SK-N-SH (cell line): Measurements from ENCODE around the gene SYNJ1. TPM values are rescaled to one million over a fixed set of nuclear protein-coding genes. Genes with fewer than 3 reads are reported as not detected.

Experiments used
- CTCF ChIA-PET: fragments of 300-600, 350-600 bp; formaldehyde crosslinking; extraction: SDS; loops from one replicate; lab custom pipeline; 2021; lab: Yijun Ruan, JAX
- POLR2A ChIA-PET: fragments of 350-600 bp; sonication (Branson Sonifier 250); formaldehyde crosslinking; extraction: SDS; loops from one replicate; lab custom pipeline; 2020; ENCODE audit warnings: antibody characterized with exemption, inconsistent platforms; lab: Yijun Ruan, JAX
- DNase-seq: peaks from one replicate; pipeline ENCODE4 v3.0.0; 2012
- H2AFZ ChIP-seq: fragments of 200-600 bp; sonication (generic); 2 replicates; pipeline ENCODE4 v1.8.1; 2016; ENCODE audit warnings: antibody characterized with exemption, mild to moderate bottlenecking, low read depth
- H3F3A ChIP-seq: fragments of 200-600 bp; sonication (generic); replicated peaks from 2 replicates; pipeline ENCODE3; 2016; ENCODE audit warnings: antibody characterized with exemption, mild to moderate bottlenecking; ENCODE audit not compliant: insufficient read depth
- H3K27ac ChIP-seq, 2 experiments: fragments of 200-500 bp in 1 of 2; fragments of 200-600 bp in 1 of 2; sonication (Bioruptor generic) in 1 of 2; sonication (generic), shearing (Covaris generic) in 1 of 2; 2 replicates each; pipeline versions ENCODE4 v1.5.1 to v1.6.1; 2014 to 2016; ENCODE audit warnings: low read depth in 2 of 2, inconsistent platforms in 1 of 2, low read length in 1 of 2, mild to moderate bottlenecking in 1 of 2, mixed read lengths in 1 of 2
- H3K27me3 ChIP-seq: fragments of 200-600 bp; sonication (generic), shearing (Covaris generic); 2 replicates; pipeline ENCODE4 v1.6.1; 2016; ENCODE audit warnings: mixed run types; ENCODE audit not compliant: insufficient read depth
- H3K36me3 ChIP-seq, 2 experiments: fragments of 200-500 bp in 1 of 2; fragments of 200-600 bp in 1 of 2; sonication (Bioruptor generic) in 1 of 2; sonication (generic) in 1 of 2; replicated peaks in 1 of 2; 2 replicates each; pipeline versions ENCODE3 to v1.5.1; 2014 to 2016; ENCODE audit warnings: low read length in 1 of 2, mild to moderate bottlenecking in 1 of 2; ENCODE audit not compliant: insufficient read depth in 2 of 2, control insufficient read depth in 1 of 2
- H3K4me1 ChIP-seq, 2 experiments: fragments of 200-500 bp in 1 of 2; fragments of 200-600 bp in 1 of 2; sonication (Bioruptor generic) in 1 of 2; sonication (generic), shearing (Covaris generic) in 1 of 2; 2 replicates each; pipeline versions ENCODE4 v1.5.1 to v1.6.1; 2014 to 2016; ENCODE audit warnings: low read depth in 1 of 2, low read length in 1 of 2, mixed run types in 1 of 2; ENCODE audit not compliant: insufficient read depth in 2 of 2, control insufficient read depth in 1 of 2
- H3K4me2 ChIP-seq: fragments of 200-600 bp; sonication (generic), shearing (Covaris generic); 2 replicates; pipeline ENCODE4 v1.6.1; 2017; ENCODE audit warnings: mixed run types
- H3K4me3 ChIP-seq, 2 experiments: fragments of 200-500 bp in 1 of 2; fragments of 200-600 bp in 1 of 2; sonication (Bioruptor generic) in 1 of 2; sonication (generic), shearing (Covaris generic) in 1 of 2; 2 replicates each; pipeline versions ENCODE4 v1.5.1 to v1.8.1; 2014 to 2016; ENCODE audit warnings: low read depth in 2 of 2, inconsistent platforms in 1 of 2, low read length in 1 of 2, mild to moderate bottlenecking in 1 of 2, mixed read lengths in 1 of 2, moderate library complexity in 1 of 2
- H3K79me2 ChIP-seq: fragments of 200-600 bp; sonication (generic); 2 replicates; pipeline ENCODE4 v1.8.1; 2017; ENCODE audit warnings: mild to moderate bottlenecking; ENCODE audit not compliant: insufficient read depth
- H3K9ac ChIP-seq: fragments of 200-600 bp; sonication (generic); 2 replicates; pipeline ENCODE4 v1.6.1; 2017; ENCODE audit warnings: mixed run types
- H3K9me2 ChIP-seq: fragments of 200-600 bp; sonication (generic); 2 replicates; pipeline ENCODE4 v1.6.1; 2017; ENCODE audit warnings: mixed run types
- H3K9me3 ChIP-seq: fragments of 200-600 bp; sonication (generic); 2 replicates; pipeline ENCODE4 v1.6.1; 2017; ENCODE audit warnings: mixed run types, mild to moderate bottlenecking, moderate library complexity
- H4K20me1 ChIP-seq: fragments of 200-600 bp; sonication (generic); 2 replicates; pipeline ENCODE4 v1.6.1; 2017; ENCODE audit warnings: mild to moderate bottlenecking, mixed run types; ENCODE audit not compliant: insufficient read depth
- CHD2 ChIP-seq: fragments of 150-350 bp; IDR thresholded peaks from 2 replicates; pipeline ENCODE4 v1.6.1; 2018; ENCODE audit warnings: low read length; ENCODE audit not compliant: partially characterized antibody
- EP300 ChIP-seq, 2 experiments: IDR thresholded peaks; 2 replicates each; pipeline versions ENCODE4 v1.4.0 to v1.6.1; 2012; ENCODE audit warnings: borderline replicate concordance in 1 of 2, low read depth in 1 of 2, low read length in 1 of 2
- GATA2 ChIP-seq: sonication (generic); formaldehyde crosslinking; IDR thresholded peaks from 2 replicates; pipeline ENCODE4 v1.5.0; 2020; ENCODE audit warnings: mild to moderate bottlenecking, missing genetic modification reagents
- JUND ChIP-seq: IDR thresholded peaks from 2 replicates; pipeline ENCODE4 v1.4.0; 2012
- MEF2A ChIP-seq: IDR thresholded peaks from 2 replicates; pipeline ENCODE4 v1.4.0; 2012; ENCODE audit warnings: low read depth, borderline replicate concordance
- MXI1 ChIP-seq: IDR thresholded peaks from 2 replicates; pipeline ENCODE4 v1.6.1; 2012; ENCODE audit warnings: mild to moderate bottlenecking, low read depth, low read length, improper control_type of control experiment
- NFIC ChIP-seq: IDR thresholded peaks from 2 replicates; pipeline ENCODE4 v1.4.0; 2012; ENCODE audit warnings: borderline replicate concordance
- NRF1 ChIP-seq: IDR thresholded peaks from 2 replicates; pipeline ENCODE4 v1.6.1; 2012; ENCODE audit warnings: low read depth, mild to moderate bottlenecking, low read length
- POLR2AphosphoS5 ChIP-seq: IDR thresholded peaks from 2 replicates; pipeline ENCODE4 v1.6.1; 2012; ENCODE audit warnings: low read depth, low read length
- RAD21 ChIP-seq: IDR thresholded peaks from 2 replicates; pipeline ENCODE4 v1.6.1; 2012; ENCODE audit warnings: mild to moderate bottlenecking, low read length
- RFX5 ChIP-seq: IDR thresholded peaks from 2 replicates; pipeline ENCODE4 v1.6.1; 2012; ENCODE audit warnings: mild to moderate bottlenecking, improper control_type of control experiment, low read length
- SMC3 ChIP-seq: IDR thresholded peaks from 2 replicates; pipeline ENCODE4 v1.6.1; 2012; ENCODE audit warnings: low read depth, low read length, improper control_type of control experiment
- TAF1 ChIP-seq: IDR thresholded peaks from 2 replicates; pipeline ENCODE4 v1.6.1; 2012; ENCODE audit warnings: low read depth, mild to moderate bottlenecking, low read length, moderate library complexity, borderline replicate concordance
- TCF12 ChIP-seq: IDR thresholded peaks from 2 replicates; pipeline ENCODE4 v1.4.0; 2012
- YY1 ChIP-seq: IDR thresholded peaks from 2 replicates; pipeline ENCODE4 v1.4.0; 2012; ENCODE audit warnings: low read depth, mild to moderate bottlenecking
- WGBS: methylation state at CpG from one replicate; pipeline ENCODE4 v1.1.6; 2017; ENCODE audit warnings: low lambda C conversion rate; 5-methylcytosine and 5-hydroxymethylcytosine counted together
- polyA plus RNA-seq, 3 experiments: library from polyadenylated mRNA; depleted of rRNA; stranded (reverse); fragments of >200 nt; gene quantifications; 2 replicates each; pipeline ENCODE4 v1.2.3, GENCODE V29; 2012
- TF ChIP-seq, protein P1 (sequence below): IDR thresholded peaks from 2 replicates; pipeline ENCODE4 v1.4.0; 2012; ENCODE audit warnings: low read depth, borderline replicate concordance
- TF ChIP-seq, protein P2 (sequence below): IDR thresholded peaks from 2 replicates; pipeline ENCODE4 v1.4.0; 2012; ENCODE audit warnings: low read depth, borderline replicate concordance
- TF ChIP-seq, protein P3 (sequence below): fragments of 150-350 bp; IDR thresholded peaks from 2 replicates; pipeline ENCODE4 v1.6.1; 2016; ENCODE audit warnings: mild to moderate bottlenecking, low read depth, low read length

The SYNJ1 gene
- polyA plus RNA-seq, 1 of the 3 experiments (the other 2 are of a cell fraction) = 3.3 TPM

DNA sequence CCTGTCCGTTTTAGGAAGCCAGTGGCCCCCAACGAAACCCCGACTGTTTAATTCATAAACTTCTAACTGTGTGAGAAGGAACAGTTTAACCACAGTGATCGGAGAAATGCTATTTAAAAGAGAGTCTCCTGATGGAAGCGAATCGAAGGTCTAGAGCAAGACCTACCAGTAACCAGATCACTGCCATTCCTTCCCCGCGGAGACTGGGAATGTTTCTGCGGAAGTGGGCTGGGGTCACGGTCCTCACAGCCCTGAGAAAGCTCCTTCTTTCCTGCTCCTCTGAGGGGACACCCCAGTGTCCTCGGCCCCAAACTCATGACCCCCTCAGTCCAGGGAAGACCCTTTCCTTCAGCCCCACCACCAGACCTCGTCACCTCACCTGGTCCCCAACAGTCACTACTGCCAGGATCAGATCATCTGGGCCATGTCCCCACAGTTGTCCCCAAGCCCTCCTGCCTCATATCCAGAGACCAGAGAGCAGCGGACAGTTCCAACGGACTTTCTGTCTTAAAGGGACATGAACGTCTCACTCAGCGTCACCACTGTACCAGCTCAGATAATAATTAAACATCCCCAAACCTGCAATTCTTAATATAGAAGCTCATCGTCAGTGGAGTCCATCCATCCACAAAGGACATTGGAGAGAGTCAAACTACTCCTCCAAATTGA is 142.6 kb downstream of the SYNJ1 start, which contains the start of gene TCP10L:
TSS of gene TCP10L (minus strand) at position 482 of the 669 bp plus-strand sequence. CDS start 1,219 bp downstream, outside the sequence.
- no peaks in the 10 kb centered on the region for H3K9me2 ChIP-seq
- H4K20me1 ChIP-seq = no peaks in the 10 kb centered on the region
- no peaks in the 10 kb centered on the region for H3K27me3 ChIP-seq
- H3F3A ChIP-seq = no peaks in the 10 kb centered on the region
- no peak within 1 kb of the TSS for H3K4me2 ChIP-seq
- no peak for DNase-seq
- H2AFZ ChIP-seq = no peak within 1 kb of the TSS
- no peak within 1 kb of the TSS for H3K27ac ChIP-seq
- no peaks in the 10 kb centered on the region for H3K9me3 ChIP-seq
- H3K4me1 ChIP-seq = no peaks in the 10 kb centered on the region
- 77% methylated on average over 17 of the region's 17 CpGs for WGBS
- no peaks in the 10 kb centered on the region for H3K36me3 ChIP-seq
- no peak within 1 kb of the TSS for H3K9ac ChIP-seq
- H3K4me3 ChIP-seq = no peak within 1 kb of the TSS
- CTCF ChIA-PET = interaction anchor here (0.6 to 1.3 kb wide), 2 partner anchors 16 to 182 kb away, joined by 3 to 4 read pairs; no protein-coding TSS in a partner anchor
- H3K79me2 ChIP-seq = no peaks in the 10 kb centered on the region
- TF ChIP-seq SMC3 (no peak), TCF12 (no peak), CHD2 (no peak), NFIC (no peak), RFX5 (no peak), POLR2AphosphoS5 (no peak), EP300 (IDR thresholded peaks at IDR 0.05; ENCODE audit: borderline replicate concordance in 1 of 2, low read depth in 1 of 2, low read length in 1 of 2) (no peak), NRF1 (no peak), MEF2A (no peak), MXI1 (no peak), TAF1 (no peak), GATA2 (CRISPR knock-in tag) (no peak), JUND (no peak), RAD21 (no peak), YY1 (no peak)
- TF ChIP-seq, protein P1, sequence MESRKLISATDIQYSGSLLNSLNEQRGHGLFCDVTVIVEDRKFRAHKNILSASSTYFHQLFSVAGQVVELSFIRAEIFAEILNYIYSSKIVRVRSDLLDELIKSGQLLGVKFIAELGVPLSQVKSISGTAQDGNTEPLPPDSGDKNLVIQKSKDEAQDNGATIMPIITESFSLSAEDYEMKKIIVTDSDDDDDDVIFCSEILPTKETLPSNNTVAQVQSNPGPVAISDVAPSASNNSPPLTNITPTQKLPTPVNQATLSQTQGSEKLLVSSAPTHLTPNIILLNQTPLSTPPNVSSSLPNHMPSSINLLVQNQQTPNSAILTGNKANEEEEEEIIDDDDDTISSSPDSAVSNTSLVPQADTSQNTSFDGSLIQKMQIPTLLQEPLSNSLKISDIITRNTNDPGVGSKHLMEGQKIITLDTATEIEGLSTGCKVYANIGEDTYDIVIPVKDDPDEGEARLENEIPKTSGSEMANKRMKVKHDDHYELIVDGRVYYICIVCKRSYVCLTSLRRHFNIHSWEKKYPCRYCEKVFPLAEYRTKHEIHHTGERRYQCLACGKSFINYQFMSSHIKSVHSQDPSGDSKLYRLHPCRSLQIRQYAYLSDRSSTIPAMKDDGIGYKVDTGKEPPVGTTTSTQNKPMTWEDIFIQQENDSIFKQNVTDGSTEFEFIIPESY = no peak
- TF ChIP-seq, protein P2, sequence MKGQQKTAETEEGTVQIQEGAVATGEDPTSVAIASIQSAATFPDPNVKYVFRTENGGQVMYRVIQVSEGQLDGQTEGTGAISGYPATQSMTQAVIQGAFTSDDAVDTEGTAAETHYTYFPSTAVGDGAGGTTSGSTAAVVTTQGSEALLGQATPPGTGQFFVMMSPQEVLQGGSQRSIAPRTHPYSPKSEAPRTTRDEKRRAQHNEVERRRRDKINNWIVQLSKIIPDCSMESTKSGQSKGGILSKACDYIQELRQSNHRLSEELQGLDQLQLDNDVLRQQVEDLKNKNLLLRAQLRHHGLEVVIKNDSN = no peak
- TF ChIP-seq, protein P3, sequence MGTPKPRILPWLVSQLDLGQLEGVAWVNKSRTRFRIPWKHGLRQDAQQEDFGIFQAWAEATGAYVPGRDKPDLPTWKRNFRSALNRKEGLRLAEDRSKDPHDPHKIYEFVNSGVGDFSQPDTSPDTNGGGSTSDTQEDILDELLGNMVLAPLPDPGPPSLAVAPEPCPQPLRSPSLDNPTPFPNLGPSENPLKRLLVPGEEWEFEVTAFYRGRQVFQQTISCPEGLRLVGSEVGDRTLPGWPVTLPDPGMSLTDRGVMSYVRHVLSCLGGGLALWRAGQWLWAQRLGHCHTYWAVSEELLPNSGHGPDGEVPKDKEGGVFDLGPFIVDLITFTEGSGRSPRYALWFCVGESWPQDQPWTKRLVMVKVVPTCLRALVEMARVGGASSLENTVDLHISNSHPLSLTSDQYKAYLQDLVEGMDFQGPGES = no peak
- TF ChIP-seq, all 33 proteins: peak for 0
- POLR2A ChIA-PET = no interaction called here
